HG03354 (cell line): ENCODE measurements around the gene SLCO2A1.

Experiments
- ATAC-seq: cut with Tn5 transposase; IDR thresholded peaks from one replicate; pipeline ENCODE4 v1.9.1; 2021; ENCODE audit warnings: mild to moderate bottlenecking; ENCODE audit not compliant: unreplicated experiment, poor library complexity, severe bottlenecking

SLCO2A1 gene

GRCh38 chr3:133963657-133964396, 65.9 kb downstream of the SLCO2A1 start:
- ATAC-seq: no peak

- ATAC-seq: no peak
These were observed 66.9 kb downstream of the SLCO2A1 start for GRCh38 chr3:133962849-133963248.

DNA sequence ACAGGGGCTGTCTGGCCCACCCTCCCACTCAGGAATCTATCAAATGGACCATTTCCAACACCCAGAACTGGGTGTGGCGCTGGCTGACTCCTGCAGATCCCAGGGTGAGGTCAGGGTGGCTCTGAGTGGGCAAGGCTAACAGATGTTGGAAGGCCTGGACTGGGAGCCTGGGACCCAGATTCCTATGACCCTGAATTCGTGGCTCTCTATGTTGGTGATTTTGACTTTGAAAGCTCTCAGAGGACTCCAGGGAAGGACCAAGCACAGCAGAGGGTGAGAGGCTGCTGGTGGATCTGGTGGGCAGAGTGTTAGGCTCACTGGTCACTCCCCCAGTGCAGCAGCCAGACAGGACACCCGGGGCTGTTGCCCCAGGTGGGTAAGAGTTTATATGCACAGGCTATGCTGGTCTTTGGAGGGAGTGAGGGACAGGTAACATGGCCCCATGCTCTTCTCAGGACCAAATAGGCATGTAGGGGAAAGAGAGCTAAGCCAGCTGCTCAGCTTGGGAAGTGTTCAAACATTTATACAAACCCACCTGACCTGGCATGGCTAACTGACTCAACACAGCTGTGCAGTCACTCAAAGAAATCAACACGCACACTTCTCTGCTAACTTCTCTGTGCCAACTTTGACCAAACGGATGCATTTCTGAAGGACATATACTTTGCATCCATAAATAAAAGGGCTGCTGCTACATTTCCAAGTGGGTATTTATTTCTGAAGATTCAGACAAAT, 71.5 kb downstream of the SLCO2A1 start:
- no peak for ATAC-seq

GRCh38 chr3:133956982-133957381, 72.7 kb downstream of the SLCO2A1 start:
- ATAC-seq: no peak

GRCh38 chr3:133956353-133956752, 73.4 kb downstream of the SLCO2A1 start:
- no peak for ATAC-seq

GRCh38 chr3:133955892-133956291, 73.8 kb downstream of the SLCO2A1 start:
- no peak for ATAC-seq

- ATAC-seq: no peak
These were observed 74.9 kb downstream of the SLCO2A1 start for GRCh38 chr3:133954717-133955360.

- ATAC-seq: no peak
These were observed 76.4 kb downstream of the SLCO2A1 start for GRCh38 chr3:133953297-133953696.

- no peak for ATAC-seq
These were observed 80.3 kb downstream of the SLCO2A1 start for GRCh38 chr3:133949438-133949837.

DNA sequence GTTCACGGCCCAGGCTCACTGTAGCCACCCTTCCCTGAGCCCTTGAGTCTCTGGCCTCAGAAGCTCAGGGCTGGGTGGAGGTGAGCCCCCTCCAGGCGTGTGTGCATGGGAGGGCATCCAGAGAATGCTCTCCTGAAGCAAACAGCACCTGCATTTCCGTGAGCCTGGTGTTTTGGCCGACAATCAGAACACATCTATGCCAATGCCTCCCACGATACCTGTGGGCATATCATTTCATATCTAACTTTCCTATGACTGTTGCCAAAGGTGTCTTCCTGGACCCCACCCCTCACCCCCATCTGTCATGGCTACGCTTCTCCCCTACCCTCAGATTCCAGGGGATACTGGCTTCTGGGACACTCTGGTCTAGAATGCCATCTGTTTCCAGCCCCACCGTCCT, 80.7 kb downstream of the SLCO2A1 start:
- ATAC-seq: no peak

DNA sequence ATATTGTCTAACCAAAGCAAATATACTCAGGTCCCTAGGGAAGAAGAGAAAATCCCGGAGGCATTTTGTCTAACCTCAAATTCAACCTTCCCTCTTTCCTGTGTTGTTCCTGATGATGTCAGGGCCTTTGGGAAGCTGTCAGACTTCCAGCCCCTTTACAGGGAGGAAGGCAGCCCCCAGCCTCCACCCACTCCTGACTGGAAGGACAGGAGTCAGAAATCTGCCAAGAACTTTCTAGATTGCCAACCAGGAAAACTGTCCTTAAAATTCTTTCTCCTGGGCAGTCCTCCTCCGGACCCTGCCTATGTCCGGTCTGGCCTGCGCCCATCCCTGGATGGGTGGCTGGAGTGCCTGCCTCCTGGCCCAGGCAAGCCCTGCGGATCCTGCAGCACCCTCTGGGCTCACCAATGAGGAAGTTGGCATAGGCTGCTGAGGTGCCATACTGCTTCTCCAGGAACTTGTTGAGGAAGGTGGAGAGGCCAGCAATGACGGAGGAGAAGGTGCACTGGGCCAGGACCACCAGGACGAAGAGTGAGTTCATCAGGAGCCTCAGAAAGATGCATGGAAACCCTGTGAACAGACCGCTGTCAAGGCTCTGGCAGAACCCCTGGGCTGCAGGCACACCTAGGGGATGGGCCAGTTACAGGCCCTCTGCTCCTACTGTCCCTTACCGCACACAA, 81.5 kb downstream of the SLCO2A1 start:
- no peak for ATAC-seq

DNA sequence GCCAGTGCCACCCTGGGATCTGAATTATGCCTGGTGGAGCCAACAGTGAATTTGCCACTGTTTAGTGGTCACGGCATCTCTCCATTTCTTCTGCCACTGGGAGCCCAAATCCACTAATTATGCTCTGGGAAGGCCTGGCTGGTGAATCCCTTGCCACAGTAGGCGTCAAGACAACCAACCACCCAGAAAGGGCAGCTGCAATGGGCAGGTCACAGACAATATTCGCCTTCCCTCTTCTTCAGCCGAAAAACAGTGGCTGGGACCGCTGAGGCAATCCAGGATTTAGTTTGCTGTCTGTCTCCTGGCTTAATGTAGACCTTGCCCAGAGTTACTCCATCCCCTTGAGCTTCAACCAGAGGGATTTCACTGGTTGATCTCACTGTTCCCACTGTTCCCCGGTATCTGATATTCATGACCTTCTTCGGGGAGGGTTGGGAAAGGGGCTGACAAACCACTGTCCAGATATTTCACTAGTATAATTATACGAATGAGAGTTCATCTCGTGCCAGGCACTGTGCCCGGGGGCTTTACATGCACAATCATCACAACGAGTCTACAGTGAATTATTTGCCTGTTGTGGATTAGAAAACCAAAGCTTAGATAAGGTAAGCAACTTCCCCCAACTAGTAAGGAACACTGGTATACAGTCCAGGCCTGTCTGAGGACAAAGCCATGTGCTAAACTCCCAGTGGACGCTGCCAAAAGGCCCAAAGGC, 84.2 kb downstream of the SLCO2A1 start:
- ATAC-seq: no peak

DNA sequence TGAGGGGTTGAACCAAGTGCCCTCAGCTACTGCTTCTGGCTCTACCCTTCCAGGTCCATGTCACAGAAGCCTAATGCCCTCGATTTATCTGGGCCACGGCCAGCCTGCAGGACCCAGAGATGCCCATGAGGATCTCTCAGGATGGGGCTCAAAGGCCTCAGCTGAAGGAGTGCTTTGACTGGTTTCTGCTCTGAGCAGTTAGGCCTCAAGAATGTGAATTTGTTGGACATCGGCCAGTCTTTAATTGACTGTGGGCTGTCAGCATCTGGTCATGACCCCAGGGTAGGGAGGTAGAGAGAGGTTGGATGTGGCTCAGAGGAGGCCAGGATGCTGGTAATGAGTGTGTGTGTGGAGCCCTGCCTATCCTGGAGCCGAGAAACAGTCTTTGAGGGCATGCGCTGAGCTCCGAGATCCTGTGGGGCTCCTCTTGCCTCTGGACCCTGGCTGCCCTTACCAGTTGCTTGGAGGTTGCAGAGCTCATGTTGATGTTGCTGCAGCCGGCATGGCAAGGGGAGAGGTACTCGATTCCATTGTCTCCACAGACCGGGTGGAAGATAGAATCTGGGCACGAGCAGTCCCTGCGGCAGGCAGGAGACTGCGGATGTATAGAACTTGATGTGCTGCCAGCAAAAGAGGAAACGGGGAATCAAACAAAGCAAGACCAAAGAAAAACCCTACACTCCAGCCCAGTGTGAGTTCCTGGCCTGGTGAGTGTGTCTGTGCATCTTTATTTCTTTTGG, 84.9 kb downstream of the SLCO2A1 start:
- no peak for ATAC-seq

DNA sequence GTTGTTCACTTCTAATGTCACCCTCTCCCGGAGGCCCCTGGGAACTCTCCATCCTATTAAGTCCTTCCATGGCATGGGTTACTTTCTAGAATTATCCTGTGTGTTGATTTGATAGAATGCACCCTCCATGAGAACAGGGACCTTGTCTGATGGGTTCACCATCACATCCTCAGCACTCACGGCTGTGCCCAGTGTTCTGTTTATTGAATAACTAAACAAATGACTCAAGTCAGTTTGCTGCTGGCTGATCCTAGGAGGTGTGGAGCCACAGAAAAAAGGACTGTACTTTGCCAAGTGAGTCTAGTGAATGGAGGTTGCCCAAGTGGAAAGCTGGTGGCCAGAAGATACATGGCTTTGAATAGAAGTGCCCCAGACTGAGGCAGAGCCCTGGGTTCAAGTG, 85.5 kb downstream of the SLCO2A1 start:
- no peak for ATAC-seq

- no peak for ATAC-seq
These were observed 86.0 kb downstream of the SLCO2A1 start for GRCh38 chr3:133943639-133944141.

DNA sequence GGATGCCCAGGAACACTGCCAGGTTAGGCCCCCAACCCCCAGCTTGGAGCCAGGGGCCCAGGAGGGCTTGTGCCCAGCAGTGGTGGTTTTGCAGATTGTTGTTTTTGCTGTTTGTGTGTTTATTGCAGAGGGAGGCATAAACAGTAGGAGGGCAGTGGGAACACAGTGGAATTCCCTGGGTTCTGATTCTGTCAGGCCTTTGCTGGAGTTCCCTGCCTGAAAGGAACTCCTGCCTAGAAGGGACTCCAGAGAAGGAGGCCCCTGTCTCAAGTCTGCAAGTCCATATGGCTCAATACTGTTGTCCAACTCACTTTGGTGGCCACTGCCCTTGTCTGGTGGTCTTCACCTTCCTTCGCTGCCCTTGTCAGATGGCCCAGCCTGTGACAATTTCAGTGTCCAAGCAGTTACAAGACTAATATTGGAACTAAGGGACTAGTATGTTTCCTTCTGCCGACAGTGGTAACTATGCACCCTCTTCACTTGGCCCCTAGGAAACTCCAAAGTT, 86.6 kb downstream of the SLCO2A1 start:
- no peak for ATAC-seq

DNA sequence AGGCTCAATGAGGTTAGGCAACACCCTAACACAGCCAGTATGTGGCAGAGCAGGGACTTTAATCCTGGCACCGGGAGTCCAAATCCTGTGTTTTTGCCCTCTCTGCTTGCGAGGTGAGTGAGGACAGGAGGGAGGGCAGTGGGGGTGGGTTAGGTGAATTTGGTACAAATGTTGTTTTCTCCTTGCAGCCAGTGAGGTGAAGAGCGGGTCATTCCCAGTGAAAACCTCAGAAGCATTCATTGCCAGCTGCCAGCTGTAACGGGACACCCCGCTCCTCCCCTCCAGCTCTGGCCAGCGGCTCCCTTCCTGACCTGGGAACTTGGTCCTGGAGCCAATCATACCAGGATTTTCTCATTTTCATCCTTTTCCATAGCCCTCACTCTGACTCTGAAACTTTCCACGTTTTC, 88.3 kb downstream of the SLCO2A1 start:
- ATAC-seq: no peak

GRCh38 chr3:133940536-133940935, 89.2 kb downstream of the SLCO2A1 start:
- no peak for ATAC-seq

DNA sequence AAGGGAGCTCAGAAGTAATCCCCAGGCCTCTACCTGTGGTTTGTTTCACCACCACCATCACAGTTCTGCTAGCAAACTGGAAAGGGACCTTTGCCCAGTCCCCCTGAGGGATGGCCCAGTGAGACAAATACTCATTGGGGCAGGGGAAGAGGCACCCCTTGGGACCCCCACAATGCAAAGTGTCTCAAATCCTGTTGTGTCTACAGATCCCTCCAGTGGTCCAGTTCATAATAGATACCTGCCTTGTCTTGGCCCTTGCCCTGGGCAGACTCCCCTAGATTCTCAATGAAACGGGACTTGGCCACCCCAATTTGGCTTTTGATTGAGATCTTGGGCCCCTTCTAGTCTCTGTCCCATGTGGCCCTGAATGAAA, 90.3 kb downstream of the SLCO2A1 start:
- no peak for ATAC-seq
